HepG2 (cell line): ENCODE measurements around the gene UBE2Q1.

ENCODE experiments used
- MTA3 ChIP-seq: sonication (generic); formaldehyde crosslinking; IDR thresholded peaks from 2 replicates; pipeline ENCODE4 v1.4.0; 2020; ENCODE audit warnings: missing genetic modification reagents
- ZNF530 ChIP-seq: sonication (generic); formaldehyde crosslinking; IDR thresholded peaks from 2 replicates; pipeline ENCODE4 v1.5.0; 2020; ENCODE audit warnings: low read depth, mild to moderate bottlenecking, missing genetic modification reagents
- TF ChIP-seq, protein P1 (sequence below): sonication (generic); formaldehyde crosslinking; IDR thresholded peaks from 2 replicates; pipeline ENCODE4 v1.8.1; 2023; ENCODE audit warnings: missing genetic modification reagents, inconsistent platforms, borderline replicate concordance
- TF ChIP-seq, protein P2 (sequence below): sonication (generic); formaldehyde crosslinking; IDR thresholded peaks from 2 replicates; pipeline ENCODE4 v1.5.0; 2020; ENCODE audit warnings: mild to moderate bottlenecking, missing genetic modification reagents, moderate library complexity

DNA sequence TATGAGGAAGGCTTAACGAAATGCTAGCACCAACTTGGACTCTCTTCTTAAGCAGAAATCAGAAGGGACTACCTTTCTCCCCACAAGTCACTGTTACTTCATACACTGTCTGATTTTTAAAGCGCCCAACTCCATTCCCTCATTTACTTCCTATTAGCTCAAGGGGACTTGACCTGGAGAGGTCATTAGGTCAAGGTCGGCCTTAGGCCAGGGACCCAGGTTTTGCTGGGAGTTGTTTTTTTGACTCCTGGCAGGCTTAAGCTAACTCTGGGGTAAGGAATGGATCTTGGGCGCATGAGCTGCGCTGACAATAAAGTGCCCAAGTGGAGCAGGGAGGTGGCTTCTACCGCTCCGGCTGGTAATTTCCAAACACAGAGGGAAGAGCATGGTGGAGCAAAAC lies 32.7 kb upstream of the UBE2Q1 start:
- TF ChIP-seq, protein P1, sequence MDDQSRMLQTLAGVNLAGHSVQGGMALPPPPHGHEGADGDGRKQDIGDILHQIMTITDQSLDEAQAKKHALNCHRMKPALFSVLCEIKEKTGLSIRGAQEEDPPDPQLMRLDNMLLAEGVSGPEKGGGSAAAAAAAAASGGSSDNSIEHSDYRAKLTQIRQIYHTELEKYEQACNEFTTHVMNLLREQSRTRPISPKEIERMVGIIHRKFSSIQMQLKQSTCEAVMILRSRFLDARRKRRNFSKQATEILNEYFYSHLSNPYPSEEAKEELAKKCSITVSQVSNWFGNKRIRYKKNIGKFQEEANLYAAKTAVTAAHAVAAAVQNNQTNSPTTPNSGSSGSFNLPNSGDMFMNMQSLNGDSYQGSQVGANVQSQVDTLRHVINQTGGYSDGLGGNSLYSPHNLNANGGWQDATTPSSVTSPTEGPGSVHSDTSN (CRISPR knock-in tag) = no peak
- no peak for TF ChIP-seq MTA3 (CRISPR knock-in tag)
- TF ChIP-seq ZNF530 = no peak
- TF ChIP-seq, protein P2, sequence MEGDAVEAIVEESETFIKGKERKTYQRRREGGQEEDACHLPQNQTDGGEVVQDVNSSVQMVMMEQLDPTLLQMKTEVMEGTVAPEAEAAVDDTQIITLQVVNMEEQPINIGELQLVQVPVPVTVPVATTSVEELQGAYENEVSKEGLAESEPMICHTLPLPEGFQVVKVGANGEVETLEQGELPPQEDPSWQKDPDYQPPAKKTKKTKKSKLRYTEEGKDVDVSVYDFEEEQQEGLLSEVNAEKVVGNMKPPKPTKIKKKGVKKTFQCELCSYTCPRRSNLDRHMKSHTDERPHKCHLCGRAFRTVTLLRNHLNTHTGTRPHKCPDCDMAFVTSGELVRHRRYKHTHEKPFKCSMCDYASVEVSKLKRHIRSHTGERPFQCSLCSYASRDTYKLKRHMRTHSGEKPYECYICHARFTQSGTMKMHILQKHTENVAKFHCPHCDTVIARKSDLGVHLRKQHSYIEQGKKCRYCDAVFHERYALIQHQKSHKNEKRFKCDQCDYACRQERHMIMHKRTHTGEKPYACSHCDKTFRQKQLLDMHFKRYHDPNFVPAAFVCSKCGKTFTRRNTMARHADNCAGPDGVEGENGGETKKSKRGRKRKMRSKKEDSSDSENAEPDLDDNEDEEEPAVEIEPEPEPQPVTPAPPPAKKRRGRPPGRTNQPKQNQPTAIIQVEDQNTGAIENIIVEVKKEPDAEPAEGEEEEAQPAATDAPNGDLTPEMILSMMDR (CRISPR knock-in tag) = no peak
